ENCODE results near the gene HOXA7.

- no peak for TF ChIP-seq ZZZ3 (IDR thresholded peaks at IDR 0.05; ENCODE audit: control insufficient read depth, insufficient read length, low read depth)
- TF ChIP-seq POLR2A (IDR thresholded peaks at IDR 0.05; ENCODE audit: low read depth, low read length), result no peak
- no peak for TF ChIP-seq CTCF (IDR thresholded peaks at IDR 0.05 in 2 of 3, conservative IDR thresholded peaks at IDR 0.05 in 1 of 3; ENCODE audit: control insufficient read depth in 2 of 3, extremely low read depth in 1 of 3, insufficient read depth in 1 of 3, low read depth in 3 of 3, low read length in 3 of 3)
- no peak for TF ChIP-seq BACH1 (IDR thresholded peaks at IDR 0.05; ENCODE audit: borderline replicate concordance)
- no peak for TF ChIP-seq FOS (IDR thresholded peaks at IDR 0.05; ENCODE audit: borderline replicate concordance, extremely low read depth, insufficient read length)
- TF ChIP-seq RCOR1 (conservative IDR thresholded peaks at IDR 0.05; ENCODE audit: low read depth, low read length), result no peak
- TF ChIP-seq CEBPB (IDR thresholded peaks at IDR 0.05; ENCODE audit: borderline replicate concordance in 1 of 2, low read depth in 2 of 2, low read length in 2 of 2), result no peak
- TF ChIP-seq ZBTB40 (IDR thresholded peaks at IDR 0.05; ENCODE audit: borderline replicate concordance), result no peak
- TF ChIP-seq SMARCA5 (IDR thresholded peaks at IDR 0.05), result no peak
Observed at GRCh38 chr7:27163288-27164044, 7.0 kb upstream of the HOXA7 start.
